ENCODE results near the gene CIPC. TPM values are rescaled to one million over a fixed set of nuclear protein-coding genes. Genes with fewer than 3 reads are reported as not detected.

CIPC gene
- total and polyA plus RNA-seq, 2 of the 4 experiments (the other 2 are of a cell fraction), result 6.6 to 12.9 TPM

DNA sequence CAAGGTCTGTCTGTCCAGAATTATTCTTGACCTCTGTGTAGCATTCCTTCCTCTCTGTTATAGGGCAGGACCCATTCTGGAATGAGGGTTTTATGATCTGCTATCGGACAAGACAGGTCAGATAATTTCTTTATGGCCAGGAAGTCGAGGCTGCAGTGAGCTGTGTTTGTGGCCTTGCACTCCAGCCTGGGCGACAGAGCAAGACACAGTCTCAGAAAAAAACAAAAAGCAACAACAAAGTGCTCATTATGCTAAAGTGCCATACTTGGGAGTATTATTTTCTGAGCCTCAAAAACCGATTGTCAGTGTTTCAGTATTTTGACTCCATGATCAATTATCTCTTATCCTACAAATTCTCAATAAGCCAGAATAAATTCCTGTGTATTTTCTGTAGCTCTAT, 4.1 kb downstream of the CIPC start:
- Histone ChIP-seq H3K79me1 (ENCODE audit: low read depth in 1 of 2, low read length in 2 of 2) (peaks cover 30 to 44% of the 10 kb centered on the region in 2 experiments), H3K9me1 (ENCODE audit: insufficient read depth, low read length) (peaks cover 4% of the 10 kb centered on the region), H4K5ac (ENCODE audit: low read depth, low read length) (no peak overlapping the region), H2BK15ac (ENCODE audit: low read depth, low read length) (no peak overlapping the region), H3K27me3 (ENCODE audit: control insufficient read depth, insufficient read depth, low read length) (no peaks in the 10 kb centered on the region), H3K9me3 (ENCODE audit: control insufficient read depth, insufficient read depth, low read length) (no peaks in the 10 kb centered on the region), H3K56ac (ENCODE audit: extremely low read depth, insufficient read depth, low read length) (no peak overlapping the region), H3K4ac (ENCODE audit: low read depth, low read length) (no peak overlapping the region), H3K23ac (ENCODE audit: low read depth, low read length) (no peak overlapping the region), H2BK5ac (ENCODE audit: low read depth, low read length, poor library complexity, severe bottlenecking) (no peak overlapping the region), H2BK120ac (ENCODE audit: low read depth, low read length) (no peak overlapping the region), H3K4me2 (ENCODE audit: low read depth, low read length) (no peak overlapping the region), H2AFZ (replicated peaks; ENCODE audit: low read length, poor library complexity) (no peak overlapping the region), H3K14ac (replicated peaks; ENCODE audit: low read depth, low read length) (no peak overlapping the region), H4K8ac (ENCODE audit: low read depth in 2 of 2, low read length in 2 of 2) (no peak overlapping the region), H2AK9ac (replicated peaks; ENCODE audit: low read depth, low read length, poor library complexity) (no peak overlapping the region), H3K18ac (ENCODE audit: low read depth, low read length) (no peak overlapping the region), H3K9ac (ENCODE audit: low read depth, low read length) (no peak overlapping the region), H2AK5ac (ENCODE audit: low read depth, low read length) (no peak overlapping the region), H3K27ac (ENCODE audit: insufficient read depth, low read length) (no peak overlapping the region), H4K20me1 (ENCODE audit: insufficient read depth, low read length) (no peaks in the 10 kb centered on the region), H3K4me1 (ENCODE audit: control insufficient read depth, insufficient read depth, low read length) (peaks cover 6% of the 10 kb centered on the region), H3K4me3 (ENCODE audit: insufficient read depth, low read depth, low read length) (no peak overlapping the region), H3K36me3 (ENCODE audit: control insufficient read depth, insufficient read depth, low read length) (peaks cover 1% of the 10 kb centered on the region), H4K91ac (ENCODE audit: insufficient read depth, low read depth, low read length) (no peak overlapping the region), H2BK20ac (ENCODE audit: low read depth, low read length) (no peak overlapping the region)
- dilution Hi-C loops (cut with HindIII; ENCODE audit: low sequenced_read_pairs, unreplicated experiment), result no loop called here
- POLR2A ChIA-PET (ENCODE audit: unreplicated experiment), result no interaction called here
- intact Hi-C loops (cut with micrococcal nuclease), result no loop called here
- BruUV-seq (replicated peaks), result no TSS peak
- DNase-seq (no peak), ATAC-seq (ENCODE audit: low read depth) (no peak)
- TF ChIP-seq RAD21 (IDR thresholded peaks at IDR 0.05; ENCODE audit: low read length), result no peak
- TF ChIP-seq SMC3 (IDR thresholded peaks at IDR 0.05; ENCODE audit: low read depth, low read length), result no peak
- no peak for TF ChIP-seq CHD1 (IDR thresholded peaks at IDR 0.05; ENCODE audit: low read depth, low read length)
- TF ChIP-seq, protein P1, sequence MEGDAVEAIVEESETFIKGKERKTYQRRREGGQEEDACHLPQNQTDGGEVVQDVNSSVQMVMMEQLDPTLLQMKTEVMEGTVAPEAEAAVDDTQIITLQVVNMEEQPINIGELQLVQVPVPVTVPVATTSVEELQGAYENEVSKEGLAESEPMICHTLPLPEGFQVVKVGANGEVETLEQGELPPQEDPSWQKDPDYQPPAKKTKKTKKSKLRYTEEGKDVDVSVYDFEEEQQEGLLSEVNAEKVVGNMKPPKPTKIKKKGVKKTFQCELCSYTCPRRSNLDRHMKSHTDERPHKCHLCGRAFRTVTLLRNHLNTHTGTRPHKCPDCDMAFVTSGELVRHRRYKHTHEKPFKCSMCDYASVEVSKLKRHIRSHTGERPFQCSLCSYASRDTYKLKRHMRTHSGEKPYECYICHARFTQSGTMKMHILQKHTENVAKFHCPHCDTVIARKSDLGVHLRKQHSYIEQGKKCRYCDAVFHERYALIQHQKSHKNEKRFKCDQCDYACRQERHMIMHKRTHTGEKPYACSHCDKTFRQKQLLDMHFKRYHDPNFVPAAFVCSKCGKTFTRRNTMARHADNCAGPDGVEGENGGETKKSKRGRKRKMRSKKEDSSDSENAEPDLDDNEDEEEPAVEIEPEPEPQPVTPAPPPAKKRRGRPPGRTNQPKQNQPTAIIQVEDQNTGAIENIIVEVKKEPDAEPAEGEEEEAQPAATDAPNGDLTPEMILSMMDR (conservative IDR thresholded peaks at IDR 0.05; ENCODE audit: low read depth, low read length), result no peak
- no peak for TF ChIP-seq MXI1 (IDR thresholded peaks at IDR 0.05; ENCODE audit: borderline replicate concordance, low read depth, low read length)
- TF ChIP-seq, protein P2, sequence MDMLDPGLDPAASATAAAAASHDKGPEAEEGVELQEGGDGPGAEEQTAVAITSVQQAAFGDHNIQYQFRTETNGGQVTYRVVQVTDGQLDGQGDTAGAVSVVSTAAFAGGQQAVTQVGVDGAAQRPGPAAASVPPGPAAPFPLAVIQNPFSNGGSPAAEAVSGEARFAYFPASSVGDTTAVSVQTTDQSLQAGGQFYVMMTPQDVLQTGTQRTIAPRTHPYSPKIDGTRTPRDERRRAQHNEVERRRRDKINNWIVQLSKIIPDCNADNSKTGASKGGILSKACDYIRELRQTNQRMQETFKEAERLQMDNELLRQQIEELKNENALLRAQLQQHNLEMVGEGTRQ (IDR thresholded peaks at IDR 0.05; ENCODE audit: low read depth, low read length), result no peak
- no peak for TF ChIP-seq RFX5 (IDR thresholded peaks at IDR 0.05; ENCODE audit: low read depth, low read length)
- TF ChIP-seq, protein P3, sequence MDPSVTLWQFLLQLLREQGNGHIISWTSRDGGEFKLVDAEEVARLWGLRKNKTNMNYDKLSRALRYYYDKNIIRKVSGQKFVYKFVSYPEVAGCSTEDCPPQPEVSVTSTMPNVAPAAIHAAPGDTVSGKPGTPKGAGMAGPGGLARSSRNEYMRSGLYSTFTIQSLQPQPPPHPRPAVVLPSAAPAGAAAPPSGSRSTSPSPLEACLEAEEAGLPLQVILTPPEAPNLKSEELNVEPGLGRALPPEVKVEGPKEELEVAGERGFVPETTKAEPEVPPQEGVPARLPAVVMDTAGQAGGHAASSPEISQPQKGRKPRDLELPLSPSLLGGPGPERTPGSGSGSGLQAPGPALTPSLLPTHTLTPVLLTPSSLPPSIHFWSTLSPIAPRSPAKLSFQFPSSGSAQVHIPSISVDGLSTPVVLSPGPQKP (IDR thresholded peaks at IDR 0.05; ENCODE audit: borderline replicate concordance, low read depth, low read length), result no peak
- in situ Hi-C loops (cut with MboI; ENCODE audit: low sequenced_read_pairs), result no loop called here
- CTCF ChIA-PET, result no interaction called here
- no CpG with 5 or more reads among the region's 4 CpGs for WGBS, 2 experiments (ENCODE audit: extremely low coverage in 2 of 2, insufficient read length in 1 of 2)

Measured in IMR-90 (cell line).